GM19035 (cell line): ENCODE data around the gene TDRD7.
"Not testable (repeated sequence)": the region's sequence is repeated elsewhere in the genome, so short reads cannot be mapped to it uniquely, and the experiment has no call there.

ENCODE experiments used
- ATAC-seq: cut with Tn5 transposase; IDR thresholded peaks from one replicate; pipeline ENCODE4 v1.9.1; 2021; ENCODE audit not compliant: unreplicated experiment

The TDRD7 gene

GRCh38 chr9:97419309-97419867 is 7.5 kb downstream of the TDRD7 start:
- no peak for ATAC-seq

GRCh38 chr9:97425336-97425972 is 13.6 kb downstream of the TDRD7 start:
- ATAC-seq, result no peak

GRCh38 chr9:97425973-97426336 is 14.1 kb downstream of the TDRD7 start:
- no peak for ATAC-seq

GRCh38 chr9:97427885-97428284 is 16.0 kb downstream of the TDRD7 start:
- ATAC-seq, result no peak

GRCh38 chr9:97430316-97431043 is 18.6 kb downstream of the TDRD7 start:
- ATAC-seq, result no peak

- no peak for ATAC-seq
Observed at GRCh38 chr9:97431044-97431441, 19.1 kb downstream of the TDRD7 start.

GRCh38 chr9:97431549-97432143 is 19.8 kb downstream of the TDRD7 start:
- ATAC-seq, result no peak

- ATAC-seq, result no peak
Observed at GRCh38 chr9:97437051-97437600, 25.2 kb downstream of the TDRD7 start.

GRCh38 chr9:97438257-97438656 is 26.4 kb downstream of the TDRD7 start:
- no peak for ATAC-seq

GRCh38 chr9:97438666-97439065 is 26.8 kb downstream of the TDRD7 start:
- no peak for ATAC-seq

- ATAC-seq, result no peak
Observed at GRCh38 chr9:97440160-97440559, 28.3 kb downstream of the TDRD7 start.

GRCh38 chr9:97441729-97442128 is 29.8 kb downstream of the TDRD7 start:
- ATAC-seq, result no peak

- ATAC-seq, result no peak
Observed at GRCh38 chr9:97445119-97445701, 33.3 kb downstream of the TDRD7 start.

- ATAC-seq, result no peak
Observed at GRCh38 chr9:97447001-97447400, 35.1 kb downstream of the TDRD7 start.

- ATAC-seq, result not testable (repeated sequence)
Observed at GRCh38 chr9:97453573-97453972, 41.7 kb downstream of the TDRD7 start.

- not testable (repeated sequence) for ATAC-seq
Observed at GRCh38 chr9:97456841-97457240, 44.9 kb downstream of the TDRD7 start.

GRCh38 chr9:97459326-97459725 is 47.4 kb downstream of the TDRD7 start:
- no peak for ATAC-seq

GRCh38 chr9:97462159-97462558 is 50.3 kb downstream of the TDRD7 start:
- ATAC-seq, result no peak

GRCh38 chr9:97462914-97463313 is 51.0 kb downstream of the TDRD7 start:
- ATAC-seq, result no peak

GRCh38 chr9:97468658-97469448 is 57.0 kb downstream of the TDRD7 start:
- peak; percentile 78 for ATAC-seq

- ATAC-seq, result no peak
Observed at GRCh38 chr9:97470076-97470475, 58.2 kb downstream of the TDRD7 start.
